Right ventricle myocardium inferior (tissue), 1 donor: ENCODE data around the gene GPR173. TPM values are rescaled to one million over a fixed set of nuclear protein-coding genes. Genes with fewer than 3 reads are reported as not detected.
A peak's percentile ranks its signal among the peaks of the same experiment; 100 is the strongest.

Experiments used
- ATAC-seq: fragments of 200-7000 bp; cut with Tn5 transposase; one replicate; pipeline ENCODE4 v1.9.1; 2020; ENCODE audit warnings: mild to moderate bottlenecking, moderate library complexity
- DNase-seq: peaks from one replicate; pipeline ENCODE4 v3.0.0; 2021; ENCODE audit errors: missing footprints
- intact Hi-C: fragments of 100-400 bp; cut with DNase I; formaldehyde crosslinking; loops from one replicate; pipeline ENCODE4 v1.11.0; 2022
- total RNA-seq: library from RNA; stranded (reverse); fragmentation: NEBNext Ultra II Directional; extraction: Animal tissue kit (Norgen Biotek cat#: 25700); gene quantifications from one replicate; pipeline ENCODE4 v1.2.1, GENCODE V29; 2021
- donor health status: DM: no; HTN: yes; CAD: no; lungs with severe emphysema.

The GPR173 gene
- total RNA-seq, 1 donor from 2014 or later, result 0.35 TPM

DNA sequence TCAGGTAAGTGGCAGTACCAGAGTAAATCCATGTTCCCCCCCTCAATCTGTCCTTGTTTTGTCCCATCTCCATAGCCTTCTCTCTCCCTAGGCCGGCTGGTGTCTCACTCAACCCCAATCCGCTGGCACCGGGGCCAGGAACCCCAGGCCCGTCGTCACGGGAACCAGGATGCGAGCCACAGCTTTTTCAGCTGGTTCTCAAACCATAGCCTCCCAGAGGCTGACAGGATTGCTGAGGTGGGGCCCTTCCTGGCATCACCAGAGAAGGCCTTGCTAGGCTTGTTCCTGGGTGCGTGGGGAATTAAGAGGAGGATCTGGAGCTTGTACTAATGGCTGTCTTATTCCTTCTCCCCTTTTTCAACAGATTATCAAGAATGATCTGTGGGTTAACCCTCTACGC lies 36.3 kb downstream of the GPR173 start:
- intact Hi-C loops, result no loop called here
- DNase-seq, result no peak
- no peak for ATAC-seq

DNA sequence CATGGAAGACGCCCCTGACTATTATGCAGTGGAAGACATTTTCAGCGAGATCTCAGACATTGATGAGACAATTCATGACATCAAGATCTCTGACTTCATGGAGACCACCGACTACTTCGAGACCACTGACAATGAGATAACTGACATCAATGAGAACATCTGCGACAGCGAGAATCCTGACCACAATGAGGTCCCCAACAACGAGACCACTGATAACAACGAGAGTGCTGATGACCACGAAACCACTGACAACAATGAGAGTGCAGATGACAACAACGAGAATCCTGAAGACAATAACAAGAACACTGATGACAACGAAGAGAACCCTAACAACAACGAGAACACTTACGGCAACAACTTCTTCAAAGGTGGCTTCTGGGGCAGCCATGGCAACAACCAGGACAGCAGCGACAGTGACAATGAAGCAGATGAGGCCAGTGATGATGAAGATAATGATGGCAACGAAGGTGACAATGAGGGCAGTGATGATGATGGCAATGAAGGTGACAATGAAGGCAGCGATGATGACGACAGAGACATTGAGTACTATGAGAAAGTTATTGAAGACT lies 37.2 kb downstream of the GPR173 start:
- intact Hi-C loops, result no loop called here
- no peak for ATAC-seq
- DNase-seq, result no peak

- DNase-seq, result peak; percentile 85
- intact Hi-C loops, result no loop called here
- ATAC-seq, result peak; percentile 18
These were observed 37.9 kb downstream of the GPR173 start for GRCh38 chrX:53086464-53086863.

GRCh38 chrX:53087388-53087831 lies 38.8 kb downstream of the GPR173 start:
- intact Hi-C loops, result no loop called here
- no peak for ATAC-seq

DNA sequence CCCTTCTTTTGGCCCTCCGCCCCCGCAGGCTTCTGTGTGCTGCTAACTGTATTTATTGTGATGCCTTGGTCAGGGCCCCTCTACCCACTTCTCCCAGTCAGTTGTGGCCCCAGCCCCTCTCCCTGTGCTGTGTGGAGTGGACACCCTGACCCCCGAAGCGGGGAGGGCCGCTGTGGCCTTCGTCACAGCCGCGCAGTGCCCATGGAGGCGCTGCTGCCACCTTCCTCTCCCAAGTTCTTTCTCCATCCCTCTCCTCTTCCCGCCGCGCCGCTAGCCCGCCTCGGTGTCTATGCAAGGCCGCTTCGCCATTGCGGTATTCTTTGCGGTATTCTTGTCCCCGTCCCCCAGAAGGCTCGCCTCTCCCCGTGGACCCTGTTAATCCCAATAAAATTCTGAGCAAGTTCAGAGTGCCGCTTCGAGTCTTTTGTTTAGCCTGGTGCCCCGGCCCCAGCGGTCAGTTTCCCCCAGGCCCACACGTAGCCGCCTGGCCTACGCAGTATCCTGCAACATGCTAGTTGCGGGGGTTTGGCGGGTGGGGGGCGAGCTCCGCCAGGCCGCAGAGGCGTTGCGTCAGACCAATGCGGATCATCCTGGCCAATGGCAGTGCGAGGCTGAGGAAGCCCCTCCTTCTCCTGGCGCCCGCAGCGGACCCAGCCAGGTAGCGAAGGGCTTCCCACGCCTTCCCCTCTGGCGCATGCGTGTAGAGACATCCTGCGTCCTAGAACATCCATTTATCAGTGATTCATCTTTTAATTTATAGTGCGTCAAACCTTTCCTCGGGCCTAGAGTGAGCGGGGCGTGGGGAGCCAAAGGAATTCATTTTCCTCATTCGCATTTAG lies 39.8 kb downstream of the GPR173 start:
- peak; percentile 86 for ATAC-seq
- intact Hi-C loops, result no loop called here
- DNase-seq, result peak; percentile 86

More at GRCh38 chrX:53087388-53087831, 38.8 kb downstream of the GPR173 start:
- DNase-seq, result no peak

DNA sequence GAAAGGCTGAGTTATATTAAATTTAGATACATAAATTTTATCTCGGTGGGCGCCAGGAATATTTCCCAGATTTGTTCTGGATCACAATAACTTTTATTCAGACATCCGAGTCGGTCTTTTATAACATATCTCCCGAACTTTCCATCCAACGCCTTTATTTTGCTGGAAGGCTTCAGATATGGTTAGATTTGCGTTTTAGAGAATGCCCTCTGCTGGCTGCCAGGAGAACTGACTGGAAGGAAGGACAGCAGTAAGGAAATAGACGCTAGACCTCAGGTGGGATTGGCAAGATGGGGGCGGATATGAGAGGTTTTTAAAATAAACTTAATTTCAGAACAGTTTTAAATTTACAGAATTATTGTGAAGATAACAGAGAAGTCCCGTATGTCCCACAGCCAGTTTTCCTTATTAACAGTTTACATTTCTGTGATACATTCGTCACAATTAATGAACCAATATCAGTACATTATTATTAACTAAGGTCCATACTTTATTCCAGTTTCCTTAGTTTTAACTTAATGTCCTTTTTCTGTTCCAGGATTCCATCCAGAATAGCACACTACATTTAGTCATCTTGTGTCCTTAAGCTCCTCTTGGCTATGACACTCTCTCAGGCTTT lies 40.7 kb downstream of the GPR173 start:
- DNase-seq (no peak), ATAC-seq (no peak)
- intact Hi-C loops, result loop anchor here (1.0 kb wide), 1 partner anchor 18 kb away; no protein-coding TSS in a partner anchor

DNA sequence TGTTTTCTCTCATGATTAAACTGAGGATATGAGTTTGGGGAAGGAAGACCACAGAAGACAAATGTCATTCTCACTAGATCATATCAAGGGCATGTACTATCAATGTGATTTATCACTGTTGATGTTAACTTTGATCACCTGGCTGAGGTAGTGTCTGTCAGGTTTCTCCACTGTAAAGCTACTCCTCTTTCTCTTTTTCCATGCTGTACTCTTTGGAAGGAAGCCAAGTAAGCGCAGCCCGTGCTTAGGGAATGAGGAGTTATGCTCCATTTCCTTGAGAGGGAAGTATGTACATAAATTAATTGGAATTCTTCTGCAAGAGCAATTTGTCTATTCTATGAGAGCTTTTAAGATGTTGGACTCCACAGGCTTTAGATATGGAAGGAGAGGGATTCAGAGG lies 41.3 kb downstream of the GPR173 start:
- no peak for DNase-seq
- intact Hi-C loops, result loop anchor here (1.0 kb wide), 1 partner anchor 19 kb away; no protein-coding TSS in a partner anchor
- ATAC-seq, result no peak

DNA sequence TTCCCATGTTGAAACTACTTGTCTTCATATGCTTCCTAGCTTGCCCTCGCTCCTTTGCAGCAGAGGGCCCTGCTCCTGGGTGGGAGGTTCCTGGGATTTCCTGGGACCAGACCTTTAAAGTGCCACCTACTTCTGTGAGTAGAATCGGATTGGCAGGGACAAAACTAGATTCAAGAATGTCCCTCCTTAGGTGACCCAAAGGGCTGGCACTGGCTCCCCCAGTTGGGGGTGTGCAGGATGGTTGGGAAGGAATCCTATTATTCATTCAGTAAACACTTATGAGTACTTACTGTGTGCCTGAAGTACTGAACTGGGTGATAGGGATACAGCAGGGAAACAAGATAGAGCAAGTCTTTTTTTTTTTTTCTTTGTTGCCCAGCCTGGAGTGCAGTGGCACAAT lies 42.8 kb downstream of the GPR173 start:
- no peak for DNase-seq
- intact Hi-C loops, result no loop called here
- ATAC-seq, result no peak

GRCh38 chrX:53093177-53093655 lies 44.6 kb downstream of the GPR173 start:
- ATAC-seq (peak; percentile 81), DNase-seq (peak; percentile 92)
- intact Hi-C loops, result loop anchor here (1.0 kb wide), 2 partner anchors 11 to 22 kb away; partner anchors contain the start of gene TSPYL2

DNA sequence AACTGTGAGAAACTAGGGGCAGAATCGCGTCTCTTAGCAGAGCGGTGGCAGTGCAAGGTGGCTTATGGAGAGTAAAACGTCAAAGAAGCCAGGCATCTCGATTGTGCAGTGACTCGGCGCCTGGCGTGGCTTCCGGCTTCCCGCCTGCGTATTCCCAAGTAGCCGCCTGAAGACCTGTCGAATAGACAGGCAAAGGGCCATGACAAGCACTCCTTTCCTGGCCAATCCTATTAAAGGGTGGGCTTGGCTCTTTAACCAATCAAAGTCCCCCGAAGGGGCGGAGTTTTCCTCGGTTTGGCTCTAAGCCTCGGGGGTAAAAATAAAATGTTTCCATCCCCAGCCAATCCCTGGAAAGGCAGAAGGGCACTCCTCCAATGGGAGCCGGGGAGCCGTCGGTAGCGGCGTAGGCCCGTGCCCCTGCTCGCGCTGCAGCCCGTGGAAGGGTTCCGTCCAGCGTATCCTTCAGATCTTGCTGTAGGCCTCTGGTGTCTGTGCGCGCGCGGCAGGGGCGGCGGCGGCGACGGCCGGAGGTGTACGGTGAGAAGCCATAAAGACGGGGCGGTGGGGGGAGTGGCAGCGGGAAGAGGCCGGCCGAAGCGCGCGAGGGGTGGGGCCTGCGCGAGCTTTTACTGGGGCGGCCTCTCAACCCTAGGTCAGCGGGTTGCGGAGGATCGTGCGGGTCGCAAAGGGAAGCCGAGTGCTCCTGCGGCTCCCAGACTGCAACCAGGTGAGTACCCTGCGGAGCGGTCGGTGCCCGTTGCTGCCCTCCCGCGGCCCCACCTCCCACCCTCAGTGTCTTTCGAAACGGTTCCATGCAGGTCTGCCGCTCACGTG lies 45.4 kb downstream of the GPR173 start, which contains the start of gene KANTR:
TSS of gene KANTR (plus strand) at position 395 of the 834 bp plus-strand sequence. CDS start 30,131 bp downstream, outside the sequence.
- ATAC-seq (peak; percentile 93), DNase-seq (peak; percentile 89)
- intact Hi-C loops, result loop anchor here (1.0 kb wide), 2 partner anchors 12 to 23 kb away; partner anchors contain the start of gene TSPYL2

- intact Hi-C loops, result no loop called here
- DNase-seq, result no peak
- no peak for ATAC-seq
These were observed 46.0 kb downstream of the GPR173 start for GRCh38 chrX:53094582-53094905.

GRCh38 chrX:53095796-53096195 lies 47.2 kb downstream of the GPR173 start:
- ATAC-seq (no peak), DNase-seq (no peak)
- intact Hi-C loops, result no loop called here

DNA sequence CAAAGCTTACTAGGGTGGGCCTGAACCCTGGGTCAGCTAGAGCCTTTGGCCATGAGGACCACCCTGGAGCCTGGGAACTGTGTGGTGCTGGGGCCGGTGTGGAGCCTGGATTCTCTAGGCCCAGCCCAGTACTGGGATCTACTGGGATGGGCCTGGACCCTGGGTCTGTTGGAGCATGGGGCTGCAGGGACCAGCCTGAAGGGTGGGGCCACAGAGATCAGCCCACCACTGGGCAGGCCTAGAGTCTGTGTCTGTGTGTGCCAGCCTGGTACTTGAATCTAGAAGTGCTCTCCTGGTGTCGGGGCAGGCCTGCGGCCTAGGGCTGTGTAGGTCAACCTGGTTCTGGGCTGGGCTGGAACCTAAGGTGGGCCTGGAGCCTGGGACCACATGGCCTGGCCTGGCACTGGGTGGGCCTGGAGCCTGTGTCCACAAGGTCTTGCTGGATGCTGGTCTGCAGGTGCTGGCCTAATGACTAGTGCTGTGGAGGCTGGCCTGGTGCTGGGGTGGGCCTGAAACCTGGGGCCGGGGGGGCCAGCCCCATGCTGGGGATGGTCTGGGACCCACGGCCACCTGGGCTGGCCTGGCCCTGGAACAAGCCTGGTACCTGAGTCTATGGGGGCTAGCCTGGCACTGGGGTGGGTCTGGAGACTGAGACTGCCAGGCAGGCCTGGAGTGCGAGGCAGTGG lies 66.4 kb downstream of the GPR173 start:
- ATAC-seq, result no peak
- intact Hi-C loops, result no loop called here
- no peak for DNase-seq

DNA sequence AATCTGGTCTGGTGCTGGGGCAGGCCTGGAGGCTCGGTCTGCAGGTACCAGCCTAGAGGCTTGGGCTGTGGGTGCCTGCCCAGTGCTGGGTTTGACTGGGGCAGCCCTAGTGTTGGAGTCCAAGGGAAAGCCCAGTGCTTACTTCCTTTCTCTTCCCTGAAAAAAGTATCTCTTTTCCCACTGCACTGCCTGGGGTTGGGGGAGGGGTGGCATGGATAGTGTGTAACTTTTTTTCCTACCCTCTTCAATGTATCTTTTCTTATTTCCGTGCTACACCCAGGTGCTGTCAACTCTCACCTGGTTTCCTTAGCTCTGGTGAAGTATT lies 66.9 kb downstream of the GPR173 start:
- no peak for DNase-seq
- intact Hi-C loops, result no loop called here
- no peak for ATAC-seq

- ATAC-seq (peak; percentile 73), DNase-seq (no peak)
- intact Hi-C loops, result no loop called here
These were observed 67.5 kb downstream of the GPR173 start for GRCh38 chrX:53116101-53116500.

DNA sequence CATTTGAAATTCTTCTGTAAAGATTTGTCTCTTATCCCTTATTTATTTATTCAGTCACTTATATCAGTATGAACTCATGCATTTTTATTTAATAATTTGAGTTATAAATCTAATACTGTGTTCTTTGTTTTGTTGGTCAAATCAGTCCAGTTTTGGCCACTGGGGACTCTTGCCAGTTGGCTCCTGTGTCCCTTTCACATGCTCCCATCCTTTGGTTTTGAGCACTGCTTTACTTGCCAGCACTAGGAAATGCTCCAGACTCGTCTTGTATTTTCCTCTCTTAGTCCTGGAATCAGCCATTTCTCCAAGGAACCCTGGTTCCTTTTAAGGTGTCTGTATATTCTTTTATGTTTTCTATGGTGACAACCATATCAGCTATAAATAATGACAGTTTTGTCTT lies 73.4 kb downstream of the GPR173 start:
- ATAC-seq (peak; percentile 54), DNase-seq (no peak)
- intact Hi-C loops, result no loop called here

DNA sequence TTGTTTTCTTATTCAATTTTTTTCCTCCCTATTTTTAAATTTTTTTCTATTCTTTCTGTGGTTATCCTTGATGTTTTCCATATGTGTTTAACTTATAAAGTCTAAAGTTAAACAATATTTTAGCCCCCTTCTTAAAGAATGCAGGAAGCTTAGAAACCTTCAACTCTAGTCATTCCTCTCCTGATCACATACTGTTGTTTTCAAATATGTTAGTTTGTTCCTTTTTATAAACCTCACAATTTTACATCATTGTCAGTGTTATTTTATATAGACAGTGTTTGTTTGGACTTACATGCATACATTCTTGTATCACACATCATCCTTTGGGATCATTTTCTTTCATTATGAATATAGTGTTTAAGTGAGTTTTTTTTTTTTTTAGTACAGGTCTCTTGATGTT lies 76.9 kb downstream of the GPR173 start:
- ATAC-seq, result no peak

GRCh38 chrX:53126377-53126776 lies 77.8 kb downstream of the GPR173 start:
- intact Hi-C loops, result no loop called here
- no peak for DNase-seq

More for the DNA sequence above, 76.9 kb downstream of the GPR173 start:
- no peak for DNase-seq
- intact Hi-C loops, result no loop called here

More at GRCh38 chrX:53126377-53126776, 77.8 kb downstream of the GPR173 start:
- no peak for ATAC-seq
